WERI-Rb-1 (cell line): Measurements from ENCODE around the gene FAM170A.

Source experiments
- DNase-seq: peaks from one replicate; pipeline ENCODE4 v3.0.0-alpha.2; 2020
- H3K27ac ChIP-seq: fragments of 250-450 bp; sonication (Bioruptor Pico); 2 replicates; pipeline ENCODE4 v1.5.1; 2020; ENCODE audit warnings: mild to moderate bottlenecking, moderate library complexity
- H3K27me3 ChIP-seq: fragments of 250-450 bp; sonication (Bioruptor Pico); 2 replicates; pipeline ENCODE4 v1.5.1; 2021; ENCODE audit warnings: mild to moderate bottlenecking, low read depth, moderate library complexity; ENCODE audit not compliant: insufficient read depth, severe bottlenecking
- H3K36me3 ChIP-seq: fragments of 250-450 bp; sonication (Bioruptor Pico); 2 replicates; pipeline ENCODE4 v1.5.1; 2020; ENCODE audit warnings: mild to moderate bottlenecking, moderate library complexity
- H3K4me3 ChIP-seq: 2 replicates; pipeline ENCODE4 v1.5.1; 2011; ENCODE audit warnings: low read depth, mild to moderate bottlenecking, control low read depth, low read length
- H3K9me3 ChIP-seq: fragments of 250-450 bp; sonication (Bioruptor Pico); 2 replicates; pipeline ENCODE4 v1.5.1; 2021; ENCODE audit warnings: mild to moderate bottlenecking, moderate library complexity; ENCODE audit not compliant: severe bottlenecking
- CTCF ChIP-seq: IDR thresholded peaks from 2 replicates; pipeline ENCODE4 v1.5.1; 2011; ENCODE audit warnings: low read depth, mild to moderate bottlenecking, control low read depth, inconsistent platforms, low read length

Gene FAM170A

GRCh38 chr5:119614838-119615237 is 14.5 kb upstream of the FAM170A start:
- Histone ChIP-seq H3K36me3 (no peaks in the 10 kb centered on the region), H3K9me3 (no peaks in the 10 kb centered on the region), H3K4me3 (no peak overlapping the region), H3K27me3 (no peaks in the 10 kb centered on the region), H3K27ac (no peak overlapping the region)
- no peak for TF ChIP-seq CTCF
- no peak for DNase-seq

GRCh38 chr5:119626086-119626485 is 3.3 kb upstream of the FAM170A start:
- H3K36me3 ChIP-seq: no peaks in the 10 kb centered on the region
- H3K9me3 ChIP-seq: no peaks in the 10 kb centered on the region
- H3K4me3 ChIP-seq: no peak overlapping the region
- no peak for DNase-seq
- H3K27me3 ChIP-seq: no peaks in the 10 kb centered on the region
- TF ChIP-seq CTCF: no peak
- H3K27ac ChIP-seq: no peak overlapping the region

GRCh38 chr5:119630752-119631440 is 1.5 kb downstream of the FAM170A start:
- no peaks in the 10 kb centered on the region for H3K36me3 ChIP-seq
- no peak for TF ChIP-seq CTCF
- no peak overlapping the region for H3K27ac ChIP-seq
- no peaks in the 10 kb centered on the region for H3K9me3 ChIP-seq
- DNase-seq: no peak
- H3K4me3 ChIP-seq: no peak overlapping the region
- H3K27me3 ChIP-seq: no peaks in the 10 kb centered on the region

GRCh38 chr5:119631660-119632059 is 2.3 kb downstream of the FAM170A start:
- Histone ChIP-seq H3K36me3 (no peaks in the 10 kb centered on the region), H3K27me3 (no peaks in the 10 kb centered on the region), H3K27ac (no peak overlapping the region), H3K4me3 (no peak overlapping the region), H3K9me3 (no peaks in the 10 kb centered on the region)
- no peak for DNase-seq
- no peak for TF ChIP-seq CTCF

GRCh38 chr5:119651486-119651885 is 22.1 kb downstream of the FAM170A start:
- no peak overlapping the region for H3K4me3 ChIP-seq
- TF ChIP-seq CTCF: no peak

GRCh38 chr5:119655061-119655460 is 25.7 kb downstream of the FAM170A start:
- Histone ChIP-seq H3K4me3 (no peak overlapping the region), H3K9me3 (no peaks in the 10 kb centered on the region), H3K27ac (no peak overlapping the region), H3K27me3 (no peaks in the 10 kb centered on the region), H3K36me3 (no peaks in the 10 kb centered on the region)
- TF ChIP-seq CTCF: no peak
- no peak for DNase-seq

More at GRCh38 chr5:119651486-119651885, 22.1 kb downstream of the FAM170A start:
- DNase-seq: no peak
- Histone ChIP-seq H3K36me3 (no peaks in the 10 kb centered on the region), H3K9me3 (no peaks in the 10 kb centered on the region), H3K27ac (no peak overlapping the region), H3K27me3 (no peaks in the 10 kb centered on the region)
